OCI-LY7 (cell line): Measurements from ENCODE around the gene CMSS1. TPM values are rescaled to one million over a fixed set of nuclear protein-coding genes. Genes with fewer than 3 reads are reported as not detected.

Experiments used
- BruUV-seq: library from RNA; stranded (reverse); fragments of 400-500 nt; replicated peaks from 2 replicates; lab custom pipeline; 2021; lab: Mats Ljungman, UMichigan
- CTCF ChIA-PET: fragments of 300-600 bp; sonication (Branson Sonifier 250); formaldehyde crosslinking; loops from one replicate; lab custom pipeline; 2022; ENCODE audit warnings: antibody characterized with exemption; ENCODE audit not compliant: unreplicated experiment; lab: Charles Lee
- POLR2A ChIA-PET: fragments of 300-600 bp; sonication (Branson Sonifier 250); formaldehyde crosslinking; loops from one replicate; lab custom pipeline; 2022; ENCODE audit warnings: antibody characterized with exemption; lab: Charles Lee
- DNase-seq: peaks from one replicate; pipeline ENCODE4 v3.0.0-alpha.2; 2015; ENCODE audit warnings: low spot score
- H2AFZ ChIP-seq: fragments of 200-600 bp; sonication (generic), shearing (Covaris generic); 2 replicates; pipeline ENCODE4 v1.6.1; 2014; ENCODE audit warnings: mild to moderate bottlenecking, antibody characterized with exemption, low read length, moderate library complexity
- H3K27ac ChIP-seq: fragments of 200-600 bp; sonication (generic); 2 replicates; pipeline ENCODE4 v1.5.1; 2014; ENCODE audit warnings: mixed run types, low read depth, mild to moderate bottlenecking, moderate library complexity, low read length, inconsistent platforms; ENCODE audit not compliant: poor library complexity, severe bottlenecking
- H3K36me3 ChIP-seq: fragments of 200-600 bp; sonication (generic); 2 replicates; pipeline ENCODE4 v1.6.1; 2014; ENCODE audit warnings: mild to moderate bottlenecking, antibody characterized with exemption, low read length, moderate library complexity, mixed read lengths; ENCODE audit not compliant: insufficient read depth
- H3K4me1 ChIP-seq: fragments of 200-600 bp; sonication (generic); 2 replicates; pipeline ENCODE4 v1.5.1; 2014; ENCODE audit warnings: mild to moderate bottlenecking, low read length; ENCODE audit not compliant: insufficient read depth, poor library complexity, severe bottlenecking
- H3K4me2 ChIP-seq: fragments of 200-600 bp; sonication (generic); 2 replicates; pipeline ENCODE4 v1.6.1; 2014; ENCODE audit warnings: mild to moderate bottlenecking, low read length
- H3K4me3 ChIP-seq: fragments of 200-600 bp; sonication (generic); 2 replicates; pipeline ENCODE4 v1.5.1; 2014; ENCODE audit warnings: mild to moderate bottlenecking, low read depth, low read length; ENCODE audit not compliant: poor library complexity, severe bottlenecking
- H3K79me2 ChIP-seq: fragments of 200-600 bp; sonication (generic); 2 replicates; pipeline ENCODE4 v1.6.1; 2016; ENCODE audit warnings: low read depth, mild to moderate bottlenecking, low read length, moderate library complexity, mixed read lengths; ENCODE audit not compliant: insufficient read depth
- H3K9me2 ChIP-seq: fragments of 200-600 bp; sonication (generic); 2 replicates; pipeline ENCODE4 v1.6.1; 2016; ENCODE audit warnings: mild to moderate bottlenecking, low read length, mixed read lengths; ENCODE audit not compliant: insufficient read depth
- H3K9me3 ChIP-seq: fragments of 200-600 bp; sonication (generic); 2 replicates; pipeline ENCODE4 v1.6.1; 2014; ENCODE audit warnings: mild to moderate bottlenecking, mixed run types, low read length, mixed read lengths
- H4K20me1 ChIP-seq: fragments of 200-600 bp; sonication (generic); 2 replicates; pipeline ENCODE4 v1.6.1; 2014; ENCODE audit warnings: mild to moderate bottlenecking, antibody characterized with exemption, low read length, moderate library complexity, mixed read lengths; ENCODE audit not compliant: insufficient read depth
- CTCF ChIP-seq: fragments of 200-600 bp; sonication (generic); conservative IDR thresholded peaks from 2 replicates; pipeline ENCODE4 v1.5.1; 2014; ENCODE audit warnings: mild to moderate bottlenecking, antibody characterized with exemption, low read length, moderate library complexity, mixed read lengths
- EZH2phosphoT487 ChIP-seq: fragments of 200-600 bp; sonication (generic); IDR thresholded peaks from 2 replicates; pipeline ENCODE4 v1.6.1; 2018; ENCODE audit warnings: low read depth, borderline replicate concordance, mild to moderate bottlenecking, mixed run types, antibody characterized with exemption, low read length, moderate library complexity, mixed read lengths
- intact Hi-C: fragments of 100-400 bp; cut with micrococcal nuclease; formaldehyde crosslinking; loops from one replicate; pipeline ENCODE4 v1.10.0; 2022; ENCODE audit not compliant: unreplicated experiment
- total RNA-seq, 2 experiments: library from RNA; depleted of rRNA in 1 of 2; stranded (reverse); fragments of >200 nt in 1 of 2; shearing (Covaris generic) in 1 of 2; gene quantifications; 2 replicates each; pipeline ENCODE4 v1.2.3, GENCODE V29; 2014 to 2022

CMSS1 gene
- total RNA-seq, 2 experiments from 2014 or later = 25.7 to 46.6 TPM

GRCh38 chr3:100183608-100184125, 366.0 kb downstream of the CMSS1 start:
- CTCF ChIA-PET = no interaction called here
- no peak overlapping the region for H3K4me3 ChIP-seq
- no peaks in the 10 kb centered on the region for H3K9me2 ChIP-seq
- no peak for DNase-seq
- intact Hi-C loops = no loop called here
- POLR2A ChIA-PET = interaction anchor here (0.6 kb wide), 1 partner anchor 56 kb away, joined by 4 read pairs; no protein-coding TSS in a partner anchor
- H3K79me2 ChIP-seq = no peaks in the 10 kb centered on the region
- H3K4me2 ChIP-seq = no peak overlapping the region
- peaks cover 11% of the 10 kb centered on the region; the same call in 1 of the 2 replicates for H3K9me3 ChIP-seq
- no peaks in the 10 kb centered on the region for H3K4me1 ChIP-seq
- peaks cover 15% of the 10 kb centered on the region for H3K36me3 ChIP-seq
- H2AFZ ChIP-seq = no peak overlapping the region
- no peak overlapping the region for H3K27ac ChIP-seq
- no peaks in the 10 kb centered on the region for H4K20me1 ChIP-seq
- BruUV-seq = no TSS peak
- TF ChIP-seq CTCF (no peak), EZH2phosphoT487 (no peak)

- H4K20me1 ChIP-seq = no peaks in the 10 kb centered on the region
- no peak overlapping the region for H3K4me3 ChIP-seq
- ChIA-PET CTCF (no interaction called here), POLR2A (interaction anchor here (0.5 to 1.2 kb wide), 3 partner anchors 22 to 213 kb away, joined by 4 to 10 read pairs (median 4); no protein-coding TSS in a partner anchor)
- no peak for TF ChIP-seq CTCF
- no peak for TF ChIP-seq EZH2phosphoT487
- no TSS peak for BruUV-seq
- peaks cover 3% of the 10 kb centered on the region; the same call in 1 of the 2 replicates for H3K9me3 ChIP-seq
- intact Hi-C loops = no loop called here
- H3K4me1 ChIP-seq = no peaks in the 10 kb centered on the region
- DNase-seq = no peak
- H3K79me2 ChIP-seq = no peaks in the 10 kb centered on the region
- H3K27ac ChIP-seq = no peak overlapping the region
- 0 out of 2 replicates have a peak, but pooled peaks cover 4% of the 10 kb centered on the region for H3K36me3 ChIP-seq
- H3K4me2 ChIP-seq = no peak overlapping the region
- H2AFZ ChIP-seq = no peak overlapping the region
- H3K9me2 ChIP-seq = no peaks in the 10 kb centered on the region
Observed at GRCh38 chr3:100184948-100185570, 367.4 kb downstream of the CMSS1 start.

- TF ChIP-seq EZH2phosphoT487 (no peak), CTCF (no peak)
- CTCF ChIA-PET = interaction anchor here (0.5 kb wide), 1 partner anchor 36 kb away, joined by 3 read pairs; no protein-coding TSS in a partner anchor
- no peak overlapping the region for H3K4me3 ChIP-seq
- H3K4me1 ChIP-seq = no peaks in the 10 kb centered on the region
- POLR2A ChIA-PET = interaction anchor here (0.7 to 2.3 kb wide), 2 partner anchors 10 to 777 kb away, joined by 7 to 10 read pairs; no protein-coding TSS in a partner anchor
- no peak for DNase-seq
- H3K27ac ChIP-seq = no peak overlapping the region
- no peaks in the 10 kb centered on the region for H3K79me2 ChIP-seq
- H3K9me3 ChIP-seq = no peaks in the 10 kb centered on the region
- H3K36me3 ChIP-seq = no peaks in the 10 kb centered on the region
- no peak overlapping the region for H3K4me2 ChIP-seq
- no peaks in the 10 kb centered on the region for H3K9me2 ChIP-seq
- intact Hi-C loops = no loop called here
- no peaks in the 10 kb centered on the region for H4K20me1 ChIP-seq
- H2AFZ ChIP-seq = no peak overlapping the region
- no TSS peak for BruUV-seq
Observed at GRCh38 chr3:100185847-100186246, 368.2 kb downstream of the CMSS1 start.
